GM12878 (cell line): Measurements from ENCODE around the gene RNU5B-1. TPM values are rescaled to one million over a fixed set of nuclear protein-coding genes. Genes with fewer than 3 reads are reported as not detected.

ENCODE experiments used
- ATAC-seq: fragments of 200-7000 bp; cut with Tn5 transposase; 3 replicates; pipeline ENCODE4 v1.9.1; 2020; ENCODE audit warnings: mild to moderate bottlenecking, moderate library complexity
- BruUV-seq: library from RNA; stranded (reverse); fragments of 400-500 nt; replicated peaks from 2 replicates; lab custom pipeline; 2021; lab: Mats Ljungman, UMichigan
- CTCF ChIA-PET: fragments of 300-600 bp; sonication (Branson Sonifier 250); formaldehyde crosslinking; extraction: SDS; loops from one replicate; lab custom pipeline; 2021; ENCODE audit warnings: inconsistent platforms; lab: Yijun Ruan, JAX
- POLR2A ChIA-PET: fragments of 350-600 bp; formaldehyde crosslinking; extraction: SDS; loops from one replicate; lab custom pipeline; 2021; ENCODE audit warnings: inconsistent platforms; lab: Charles Lee
- RAD21 ChIA-PET: fragments of 300-600 bp; sonication (Branson Sonifier 250); formaldehyde crosslinking; loops from one replicate; lab custom pipeline; 2023; ENCODE audit warnings: antibody characterized with exemption; ENCODE audit not compliant: unreplicated experiment; lab: Charles Lee
- SMC1A ChIA-PET: fragments of 300-600 bp; sonication (Branson Sonifier 250); formaldehyde crosslinking; loops from one replicate; lab custom pipeline; 2023; ENCODE audit not compliant: unreplicated experiment, uncharacterized antibody; lab: Charles Lee
- DNase-seq: peaks from one replicate; pipeline ENCODE4 v3.0.0-alpha.2; 2011; ENCODE audit warnings: low read depth, low spot score
- FAIRE-seq: peaks from 3 replicates; lab custom pipeline; 2011; peaks lifted over from hg19 to GRCh38; lab: Jason Lieb, UNC
- H2AFZ ChIP-seq: 2 replicates; pipeline ENCODE4 v1.6.0; 2011; ENCODE audit warnings: low read depth, low read length, control low read depth; ENCODE audit not compliant: control insufficient read depth
- H3K27ac ChIP-seq: 2 replicates; pipeline ENCODE4 v1.5.1; 2011; ENCODE audit warnings: control low read depth; ENCODE audit not compliant: control insufficient read depth, insufficient read depth
- H3K27me3 ChIP-seq, 2 experiments: replicated peaks in 1 of 2; 2 replicates each; pipeline versions ENCODE4 v1.6.0 to v1.6.1; 2011; ENCODE audit warnings: low read length in 1 of 2; ENCODE audit not compliant: control insufficient read depth in 2 of 2, insufficient read depth in 2 of 2
- H3K36me3 ChIP-seq, 2 experiments: 2 replicates each; pipeline ENCODE4 v1.5.1; 2011; ENCODE audit warnings: low read length in 1 of 2; ENCODE audit not compliant: control insufficient read depth in 2 of 2, insufficient read depth in 2 of 2
- H3K4me1 ChIP-seq: 2 replicates; pipeline ENCODE4 v1.6.1; 2011; ENCODE audit warnings: mild to moderate bottlenecking, low read length, moderate library complexity, mixed read lengths; ENCODE audit not compliant: control insufficient read depth, insufficient read depth
- H3K4me2 ChIP-seq: 2 replicates; pipeline ENCODE4 v1.6.0; 2011; ENCODE audit warnings: control low read depth; ENCODE audit not compliant: control insufficient read depth, insufficient read depth
- H3K4me3 ChIP-seq: fragments of 200-600 bp; sonication (generic); 2 replicates; pipeline ENCODE4 v1.5.1; 2016
- H3K79me2 ChIP-seq: 2 replicates; pipeline ENCODE4 v1.6.0; 2011; ENCODE audit warnings: low read length; ENCODE audit not compliant: control insufficient read depth, insufficient read depth
- H3K9ac ChIP-seq: 2 replicates; pipeline ENCODE4 v1.8.0; 2011; ENCODE audit warnings: low read length, control low read depth, mixed read lengths; ENCODE audit not compliant: control insufficient read depth, insufficient read depth
- H3K9me3 ChIP-seq: replicated peaks from 3 replicates; pipeline ENCODE4 v1.5.1; 2011; ENCODE audit warnings: mild to moderate bottlenecking, low read length; ENCODE audit not compliant: control insufficient read depth, insufficient read depth
- H4K20me1 ChIP-seq: 2 replicates; pipeline ENCODE4 v1.6.0; 2011; ENCODE audit not compliant: control insufficient read depth, insufficient read depth
- ASH2L ChIP-seq: fragments of 300-600, 200-600 bp; sonication (generic); IDR thresholded peaks from 2 replicates; pipeline ENCODE4 v1.6.1; 2017; ENCODE audit warnings: low read depth, mild to moderate bottlenecking, borderline replicate concordance
- BACH1 ChIP-seq: fragments of 450-650 bp; IDR thresholded peaks from 2 replicates; pipeline ENCODE4 v1.6.1; 2017; ENCODE audit warnings: mild to moderate bottlenecking, borderline replicate concordance
- BHLHE40 ChIP-seq, 2 experiments: fragments of 450-650 bp in 1 of 2; IDR thresholded peaks; 2 replicates each; pipeline ENCODE4 v1.6.1; 2011 to 2017; ENCODE audit warnings: low read depth in 2 of 2, borderline replicate concordance in 1 of 2, improper control_type of control experiment in 1 of 2, low read length in 1 of 2, mild to moderate bottlenecking in 1 of 2
- CBFB ChIP-seq: IDR thresholded peaks from 2 replicates; pipeline ENCODE4 v1.6.1; 2016; ENCODE audit warnings: antibody characterized with exemption, low read depth
- ELK1 ChIP-seq: IDR thresholded peaks from 2 replicates; pipeline ENCODE4 v1.6.1; 2012; ENCODE audit warnings: low read depth, low read length, improper control_type of control experiment
- FOXM1 ChIP-seq: IDR thresholded peaks from 2 replicates; pipeline ENCODE4 v1.6.1; 2012; ENCODE audit warnings: low read depth, mild to moderate bottlenecking, inconsistent platforms, low read length, moderate library complexity
- GABPA ChIP-seq: IDR thresholded peaks from 2 replicates; pipeline ENCODE4 v1.6.1; 2014; ENCODE audit warnings: antibody characterized with exemption, low read depth, mild to moderate bottlenecking, inconsistent platforms
- GATAD2B ChIP-seq: fragments of 450-650 bp; conservative IDR thresholded peaks from 2 replicates; pipeline ENCODE4 v1.6.1; 2017; ENCODE audit warnings: low read depth, mild to moderate bottlenecking, moderate library complexity
- KLF5 ChIP-seq: fragments of 450-650 bp; IDR thresholded peaks from 2 replicates; pipeline ENCODE4 v1.6.1; 2014; ENCODE audit warnings: mild to moderate bottlenecking; ENCODE audit not compliant: partially characterized antibody
- MTA3 ChIP-seq: IDR thresholded peaks from 2 replicates; pipeline ENCODE4 v1.6.1; 2012; ENCODE audit warnings: low read length, inconsistent platforms, borderline replicate concordance
- NR2C2 ChIP-seq: IDR thresholded peaks from 2 replicates; pipeline ENCODE4 v1.6.1; 2011; ENCODE audit warnings: borderline replicate concordance, low read depth; ENCODE audit not compliant: control insufficient read depth, insufficient read length
- NR2F1 ChIP-seq: fragments of 450-650 bp; conservative IDR thresholded peaks from 2 replicates; pipeline ENCODE4 v1.6.1; 2017; ENCODE audit warnings: mild to moderate bottlenecking
- RB1 ChIP-seq: fragments of 450-650 bp; formaldehyde crosslinking; IDR thresholded peaks from 2 replicates; pipeline ENCODE4 v1.6.1; 2017; ENCODE audit warnings: mild to moderate bottlenecking, borderline replicate concordance
- RFX5 ChIP-seq: IDR thresholded peaks from 2 replicates; pipeline ENCODE4 v1.6.1; 2011; ENCODE audit warnings: low read depth, low read length, improper control_type of control experiment
- SIX5 ChIP-seq: IDR thresholded peaks from 2 replicates; pipeline ENCODE4 v1.6.1; 2011; ENCODE audit warnings: mild to moderate bottlenecking, low read depth, low read length, moderate library complexity; ENCODE audit not compliant: severe bottlenecking
- SMAD5 ChIP-seq: IDR thresholded peaks from 2 replicates; pipeline ENCODE4 v1.6.1; 2016; ENCODE audit warnings: antibody characterized with exemption, low read depth
- SMARCA5 ChIP-seq: fragments of 450-650 bp; IDR thresholded peaks from 2 replicates; pipeline ENCODE4 v1.6.1; 2017; ENCODE audit warnings: mild to moderate bottlenecking
- YY1 ChIP-seq: IDR thresholded peaks from 2 replicates; pipeline ENCODE4 v1.6.1; 2011; ENCODE audit warnings: low read depth, mild to moderate bottlenecking, low read length
- ZNF217 ChIP-seq: fragments of 450-650 bp; IDR thresholded peaks from 2 replicates; pipeline ENCODE4 v1.6.1; 2017; ENCODE audit warnings: antibody characterized with exemption, mild to moderate bottlenecking
- WGBS: methylation state at CpG from one replicate; pipeline ENCODE4 v1.1.6; 2016; ENCODE audit warnings: low lambda C conversion rate; ENCODE audit not compliant: insufficient replicate concordance, insufficient coverage; ENCODE audit errors: missing lambda C conversion rate; 5-methylcytosine and 5-hydroxymethylcytosine counted together
- in situ Hi-C: fragments of 300-500 bp; cut with MboI; formaldehyde crosslinking; loops from 9 replicates; pipeline ENCODE4 v1.14.3; 2018; ENCODE audit warnings: mixed read lengths
- intact Hi-C: fragments of 100-400 bp; cut with micrococcal nuclease; formaldehyde crosslinking; loops from one replicate; pipeline ENCODE4 v1.14.2; 2022; ENCODE audit not compliant: unreplicated experiment
- polyA plus RNA-seq, 11 experiments: library from polyadenylated mRNA; depleted of rRNA in 4 of 11; unstranded in 6 of 11; stranded (reverse) in 5 of 11; fragments of >200 nt; fragmentation: Nextera tagmentation in 4 of 11; fragmentation: Illumina TruSeq in 1 of 11; extraction: Ambion mirVana in 4 of 11; extraction: Trizol in 1 of 11; gene quantifications; 1 replicate in 1 of 11; 2 replicates in 10 of 11; pipeline versions ENCODE4 v1.2.1 to v1.2.3, GENCODE V29; 2011 to 2016; ENCODE audit warnings: inconsistent platforms in 2 of 11, missing spikeins in 2 of 11, low read depth in 1 of 11
- total RNA-seq, 4 experiments: library from RNA; depleted of rRNA in 3 of 4; stranded (reverse); fragments of >200 nt in 3 of 4; fragmentation: Illumina TruSeq in 1 of 4; extraction: Trizol in 1 of 4; gene quantifications; 2 replicates each; pipeline versions ENCODE4 v1.2.1 to v1.2.3, GENCODE V29; 2013 to 2021
- TF ChIP-seq, protein P1 (sequence below): fragments of 450-650 bp; formaldehyde crosslinking; IDR thresholded peaks from 2 replicates; pipeline ENCODE4 v1.5.0; 2022; ENCODE audit warnings: mild to moderate bottlenecking, missing genetic modification characterization

RNU5B-1 gene
- total and polyA plus RNA-seq, 10 of the 15 experiments (the other 5 are each of a cell fraction or from before 2014, with no cell fraction given) = 19.1 TPM; not detected in 9

GRCh38 chr15:65305150-65305758, 777 bp downstream of the RNU5B-1 start:
- Histone ChIP-seq H3K9ac (no peak overlapping the region), H3K36me3 (no peaks in the 10 kb centered on the region), H4K20me1 (no peaks in the 10 kb centered on the region), H3K4me3 (peak overlapping the region; percentile 31; the same call in 1 of the 2 replicates), H3K27me3 (no peaks in the 10 kb centered on the region), H3K27ac (peak overlapping the region; percentile 97; the same call in 1 of the 2 replicates), H3K79me2 (no peaks in the 10 kb centered on the region), H3K4me2 (peak overlapping the region; percentile 5), H2AFZ (no peak overlapping the region), H3K9me3 (no peaks in the 10 kb centered on the region; the same call in 2 of the 3 replicates), H3K4me1 (peaks cover 7% of the 10 kb centered on the region)
- in situ Hi-C loops = no loop called here
- no peak for FAIRE-seq
- ChIA-PET POLR2A (interaction anchor here (0.6 to 1.6 kb wide), 11 partner anchors 17 to 814 kb away, joined by 3 to 18 read pairs (median 4); partner anchors contain the start of genes CLPX and PARP16), CTCF (interaction anchor here (0.6 to 2.3 kb wide), 10 partner anchors 19 to 1314 kb away, joined by 3 to 13 read pairs (median 3); partner anchors contain the start of gene PARP16), SMC1A (interaction anchor here (0.6 to 2.0 kb wide), 9 partner anchors 10 to 448 kb away, joined by 3 to 8 read pairs (median 3); partner anchors contain the start of gene PARP16), RAD21 (interaction anchor here (1.2 to 1.9 kb wide), 4 partner anchors 14 to 271 kb away, joined by 3 to 18 read pairs (median 4); partner anchors contain the start of gene PARP16)
- ATAC-seq = no peak
- 6% methylated on average over 14 of the region's 14 CpGs for WGBS
- intact Hi-C loops = loop anchor here (2.0 kb wide), 1 partner anchor 116 kb away; no protein-coding TSS in a partner anchor
- no TSS peak for BruUV-seq
- no peak for DNase-seq
- TF ChIP-seq BHLHE40 (IDR thresholded peaks at IDR 0.05; ENCODE audit: borderline replicate concordance in 1 of 2, low read depth in 2 of 2, low read length in 1 of 2) = no peak
- no peak for TF ChIP-seq NR2C2
- TF ChIP-seq KLF5 = no peak
- TF ChIP-seq ASH2L = no peak
- 0 out of 2 replicates have a peak, but pooled peaks have one; percentile 20 for TF ChIP-seq GATAD2B
- peak; percentile 40; the same call in 1 of the 2 replicates for TF ChIP-seq ZNF217
- no peak for TF ChIP-seq CBFB
- no peak for TF ChIP-seq MTA3
- no peak for TF ChIP-seq SMARCA5
- no peak for TF ChIP-seq RFX5
- no peak for TF ChIP-seq ELK1
- no peak for TF ChIP-seq GABPA
- no peak for TF ChIP-seq YY1
- no peak for TF ChIP-seq SMAD5
- TF ChIP-seq SIX5 = no peak
- no peak for TF ChIP-seq NR2F1
- no peak for TF ChIP-seq FOXM1
- no peak; the same call in 1 of the 2 replicates for TF ChIP-seq BACH1
- TF ChIP-seq RB1 = no peak
- TF ChIP-seq, protein P1, sequence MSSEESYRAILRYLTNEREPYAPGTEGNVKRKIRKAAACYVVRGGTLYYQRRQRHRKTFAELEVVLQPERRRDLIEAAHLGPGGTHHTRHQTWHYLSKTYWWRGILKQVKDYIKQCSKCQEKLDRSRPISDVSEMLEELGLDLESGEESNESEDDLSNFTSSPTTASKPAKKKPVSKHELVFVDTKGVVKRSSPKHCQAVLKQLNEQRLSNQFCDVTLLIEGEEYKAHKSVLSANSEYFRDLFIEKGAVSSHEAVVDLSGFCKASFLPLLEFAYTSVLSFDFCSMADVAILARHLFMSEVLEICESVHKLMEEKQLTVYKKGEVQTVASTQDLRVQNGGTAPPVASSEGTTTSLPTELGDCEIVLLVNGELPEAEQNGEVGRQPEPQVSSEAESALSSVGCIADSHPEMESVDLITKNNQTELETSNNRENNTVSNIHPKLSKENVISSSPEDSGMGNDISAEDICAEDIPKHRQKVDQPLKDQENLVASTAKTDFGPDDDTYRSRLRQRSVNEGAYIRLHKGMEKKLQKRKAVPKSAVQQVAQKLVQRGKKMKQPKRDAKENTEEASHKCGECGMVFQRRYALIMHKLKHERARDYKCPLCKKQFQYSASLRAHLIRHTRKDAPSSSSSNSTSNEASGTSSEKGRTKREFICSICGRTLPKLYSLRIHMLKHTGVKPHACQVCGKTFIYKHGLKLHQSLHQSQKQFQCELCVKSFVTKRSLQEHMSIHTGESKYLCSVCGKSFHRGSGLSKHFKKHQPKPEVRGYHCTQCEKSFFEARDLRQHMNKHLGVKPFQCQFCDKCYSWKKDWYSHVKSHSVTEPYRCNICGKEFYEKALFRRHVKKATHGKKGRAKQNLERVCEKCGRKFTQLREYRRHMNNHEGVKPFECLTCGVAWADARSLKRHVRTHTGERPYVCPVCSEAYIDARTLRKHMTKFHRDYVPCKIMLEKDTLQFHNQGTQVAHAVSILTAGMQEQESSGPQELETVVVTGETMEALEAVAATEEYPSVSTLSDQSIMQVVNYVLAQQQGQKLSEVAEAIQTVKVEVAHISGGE (CRISPR knock-in tag) = peak; percentile 43; the same call in 1 of the 2 replicates
